ENCODE data around the gene TNFSF4. TPM values are rescaled to one million over a fixed set of nuclear protein-coding genes. Genes with fewer than 3 reads are reported as not detected.

The TNFSF4 gene
- total RNA-seq, 1 experiment from 2014 or later = 0.89 TPM

- BruUV-seq (replicated peaks) = no TSS peak
- RAD21 ChIA-PET (ENCODE audit: low non-redundant PET in 1 of 2, low total read pairs in 2 of 2, uncharacterized antibody in 2 of 2, unreplicated experiment in 2 of 2) = no interaction called here
- TF ChIP-seq RAD21 (IDR thresholded peaks at IDR 0.05; ENCODE audit: low read depth) = no peak
- TF ChIP-seq MAX (IDR thresholded peaks at IDR 0.05) = no peak
- TF ChIP-seq SIN3A (IDR thresholded peaks at IDR 0.05; ENCODE audit: low read depth) = no peak
- TF ChIP-seq POLR2AphosphoS5 (IDR thresholded peaks at IDR 0.05; ENCODE audit: low read depth, low read length) = no peak
- TF ChIP-seq ZBTB33 (IDR thresholded peaks at IDR 0.05; ENCODE audit: extremely low read depth, insufficient replicate concordance, low read length) = no peak
- TF ChIP-seq FOSL1 (IDR thresholded peaks at IDR 0.05; ENCODE audit: low read depth) = no peak
- TF ChIP-seq EZH2phosphoT487 (IDR thresholded peaks at IDR 0.05; ENCODE audit: borderline replicate concordance) = no peak
- no peak for TF ChIP-seq EGR1 (IDR thresholded peaks at IDR 0.05; ENCODE audit: low read depth)
- TF ChIP-seq EZH2 (IDR thresholded peaks at IDR 0.05) = no peak
- no peak for TF ChIP-seq SP1 (IDR thresholded peaks at IDR 0.05; ENCODE audit: low read depth)
- no peak for TF ChIP-seq ELF1 (IDR thresholded peaks at IDR 0.05; ENCODE audit: borderline replicate concordance, low read depth)
- no peak overlapping the region for H3K4me3 ChIP-seq (replicated peaks in 1 of 2; ENCODE audit: low read depth in 1 of 2, low read length in 2 of 2)
- H3K4me2 ChIP-seq (ENCODE audit: low read length) = no peak overlapping the region
- POLR2A ChIA-PET = no interaction called here
- no peaks in the 10 kb centered on the region for H3K36me3 ChIP-seq (ENCODE audit: control insufficient read depth in 1 of 2, insufficient read depth in 2 of 2, low read length in 2 of 2)
- CTCF ChIA-PET = no interaction called here
- H3K9ac ChIP-seq (ENCODE audit: low read length) = no peak overlapping the region
- no peak for DNase-seq (ENCODE audit: low read depth, low spot score)
- intact Hi-C loops (cut with micrococcal nuclease) = no loop called here
- H3K27me3 ChIP-seq (ENCODE audit: insufficient read depth, low read length) = no peaks in the 10 kb centered on the region
- no peaks in the 10 kb centered on the region for H3K9me3 ChIP-seq (ENCODE audit: control insufficient read depth in 1 of 2, insufficient read depth in 1 of 2, low read depth in 1 of 2, low read length in 2 of 2)
- H2AFZ ChIP-seq (ENCODE audit: low read depth, low read length, poor library complexity, severe bottlenecking) = no peak overlapping the region
- H4K20me1 ChIP-seq (ENCODE audit: insufficient read depth) = no peaks in the 10 kb centered on the region
- ATAC-seq = no peak
- H3K4me1 ChIP-seq (ENCODE audit: control insufficient read depth in 1 of 2, insufficient read depth in 2 of 2, low read length in 2 of 2) = peaks cover 0 to 4% of the 10 kb centered on the region in 2 experiments; a peak in 2 of 4 replicates
- no peaks in the 10 kb centered on the region for H3K79me2 ChIP-seq (ENCODE audit: insufficient read depth, low read length)
- no peak overlapping the region for H3K27ac ChIP-seq (ENCODE audit: low read depth, low read length)
- H3K9me2 ChIP-seq (ENCODE audit: insufficient read depth) = no peaks in the 10 kb centered on the region
Measured at GRCh38 chr1:173162601-173163000, 44.5 kb downstream of the TNFSF4 start.
